Fibroblast of pulmonary artery (primary cell): ENCODE data around the gene DGKI.

Experiments
- DNase-seq: peaks from one replicate; pipeline ENCODE4 v3.0.0-alpha.2; 2010; ENCODE audit warnings: low read depth
- H3K4me3 ChIP-seq: replicated peaks from 2 replicates; pipeline ENCODE4 v1.5.1; 2011; ENCODE audit warnings: low read depth, mild to moderate bottlenecking, control low read depth, low read length, moderate library complexity
- CTCF ChIP-seq: IDR thresholded peaks from 2 replicates; pipeline ENCODE4 v1.5.1; 2011; ENCODE audit warnings: mild to moderate bottlenecking, control low read depth, low read length, inconsistent platforms; ENCODE audit errors: missing control alignments

DGKI gene

DNA sequence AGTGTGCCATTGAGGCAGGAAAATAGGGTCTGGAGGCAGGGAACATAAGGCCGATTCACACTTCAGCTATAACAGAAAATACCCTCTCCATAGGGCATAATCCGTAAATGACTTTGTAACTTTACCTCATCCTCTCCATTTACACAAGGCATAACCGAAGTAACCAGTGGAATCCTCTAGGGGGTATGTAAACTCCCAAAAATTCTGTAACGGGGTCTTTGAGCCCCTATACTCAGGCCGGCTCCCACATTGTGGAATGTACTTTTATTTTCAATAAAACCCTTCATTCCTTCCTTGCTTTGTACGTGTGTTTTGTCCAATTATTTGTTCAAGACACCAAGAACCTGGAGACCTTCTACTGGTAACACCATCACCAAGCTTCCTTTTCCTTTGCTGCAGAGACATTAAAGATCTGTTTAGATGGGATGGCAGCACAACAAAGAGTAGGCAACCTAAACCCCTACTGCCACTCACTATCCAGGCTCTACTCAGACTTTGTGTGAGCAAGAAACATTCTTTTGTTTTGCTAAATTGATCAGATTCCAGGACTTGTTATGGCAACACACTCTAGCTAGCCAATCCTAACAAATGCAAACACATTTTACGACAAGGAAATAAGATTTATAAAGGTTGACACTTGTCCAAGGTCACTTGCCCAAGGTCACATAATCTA lies 99.3 kb downstream of the DGKI start:
- no peak for TF ChIP-seq CTCF
- no peak overlapping the region for H3K4me3 ChIP-seq
- DNase-seq, result no peak

GRCh38 chr7:137743021-137743420 lies 103.8 kb downstream of the DGKI start:
- DNase-seq, result no peak
- TF ChIP-seq CTCF, result no peak
- H3K4me3 ChIP-seq, result no peak overlapping the region

- no peak overlapping the region for H3K4me3 ChIP-seq
- DNase-seq, result no peak
- TF ChIP-seq CTCF, result no peak
Observed at GRCh38 chr7:137742051-137742450, 104.7 kb downstream of the DGKI start.

GRCh38 chr7:137741443-137741842 lies 105.3 kb downstream of the DGKI start:
- TF ChIP-seq CTCF, result no peak
- DNase-seq, result no peak
- H3K4me3 ChIP-seq, result no peak overlapping the region

DNA sequence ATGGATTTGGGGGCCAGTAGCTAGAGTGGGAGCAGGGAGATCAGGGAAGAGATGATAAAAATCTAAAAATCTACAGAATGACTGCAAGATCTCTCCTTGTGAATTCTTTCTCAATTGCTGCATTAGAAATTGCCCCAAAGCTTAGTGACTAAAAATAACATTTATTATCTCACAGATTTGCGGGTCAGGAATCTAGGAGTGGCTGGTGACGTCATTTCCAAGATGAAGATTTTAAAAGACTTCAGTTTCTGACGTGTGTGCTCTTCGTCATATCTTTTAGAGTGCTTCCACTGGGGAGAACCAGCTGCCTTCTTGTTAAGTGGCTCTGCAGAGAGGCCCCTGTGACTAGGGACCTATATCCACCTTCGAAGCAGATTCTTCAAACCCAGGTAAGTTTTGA lies 112.6 kb downstream of the DGKI start:
- TF ChIP-seq CTCF, result no peak
- peak; percentile 25 for DNase-seq
- no peak overlapping the region for H3K4me3 ChIP-seq

- no peak for DNase-seq
- H3K4me3 ChIP-seq, result no peak overlapping the region
- TF ChIP-seq CTCF, result no peak
Observed at GRCh38 chr7:137732168-137732567, 114.6 kb downstream of the DGKI start.

- H3K4me3 ChIP-seq, result no peak overlapping the region
- no peak for DNase-seq
- no peak for TF ChIP-seq CTCF
Observed at GRCh38 chr7:137731436-137731835, 115.3 kb downstream of the DGKI start.
